ENCODE results near the gene EHD1. TPM values are rescaled to one million over a fixed set of nuclear protein-coding genes. Genes with fewer than 3 reads are reported as not detected.

The EHD1 gene
- total RNA-seq, 4 donors from 2014 or later: 67.9 to 202 (median 116) TPM

DNA sequence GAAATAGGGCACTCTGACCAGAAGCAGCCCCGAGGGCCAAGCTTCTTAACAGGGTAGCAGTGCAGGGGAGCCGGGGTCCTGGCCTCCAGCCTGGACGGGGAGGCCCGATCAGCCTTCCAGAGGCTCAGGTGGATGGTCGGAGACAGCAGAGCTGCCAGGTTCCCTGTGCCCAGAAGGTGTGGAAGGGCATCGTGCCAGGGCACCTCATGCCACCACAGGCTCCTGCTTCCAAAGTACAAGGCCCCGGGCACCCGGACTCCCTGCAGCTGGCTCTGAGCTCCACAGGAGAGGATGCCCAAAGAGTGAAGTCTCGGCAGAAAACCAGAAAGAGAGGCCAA is 14.3 kb downstream of the EHD1 start:
- peak overlapping the region in 1 of 4 donors; percentile 20 for H3K4me3 ChIP-seq
- peaks cover 37 to 82% (median 50%) of the 10 kb centered on the region in 4 donors for H3K4me1 ChIP-seq
- DNase-seq: no peak
- TF ChIP-seq EP300 (IDR thresholded peaks at IDR 0.05; ENCODE audit: low read depth) (no peak), POLR2AphosphoS5 (IDR thresholded peaks at IDR 0.05) (no peak), POLR2A (IDR thresholded peaks at IDR 0.05) (no peak)
- TF ChIP-seq, protein P1, sequence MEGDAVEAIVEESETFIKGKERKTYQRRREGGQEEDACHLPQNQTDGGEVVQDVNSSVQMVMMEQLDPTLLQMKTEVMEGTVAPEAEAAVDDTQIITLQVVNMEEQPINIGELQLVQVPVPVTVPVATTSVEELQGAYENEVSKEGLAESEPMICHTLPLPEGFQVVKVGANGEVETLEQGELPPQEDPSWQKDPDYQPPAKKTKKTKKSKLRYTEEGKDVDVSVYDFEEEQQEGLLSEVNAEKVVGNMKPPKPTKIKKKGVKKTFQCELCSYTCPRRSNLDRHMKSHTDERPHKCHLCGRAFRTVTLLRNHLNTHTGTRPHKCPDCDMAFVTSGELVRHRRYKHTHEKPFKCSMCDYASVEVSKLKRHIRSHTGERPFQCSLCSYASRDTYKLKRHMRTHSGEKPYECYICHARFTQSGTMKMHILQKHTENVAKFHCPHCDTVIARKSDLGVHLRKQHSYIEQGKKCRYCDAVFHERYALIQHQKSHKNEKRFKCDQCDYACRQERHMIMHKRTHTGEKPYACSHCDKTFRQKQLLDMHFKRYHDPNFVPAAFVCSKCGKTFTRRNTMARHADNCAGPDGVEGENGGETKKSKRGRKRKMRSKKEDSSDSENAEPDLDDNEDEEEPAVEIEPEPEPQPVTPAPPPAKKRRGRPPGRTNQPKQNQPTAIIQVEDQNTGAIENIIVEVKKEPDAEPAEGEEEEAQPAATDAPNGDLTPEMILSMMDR (IDR thresholded peaks at IDR 0.05): no peak
- no peaks in the 10 kb centered on the region for H3K9me3 ChIP-seq
- in situ Hi-C loops (cut with MboI; ENCODE audit: low pct_ligation_motif_present in 1 of 4, low pct_unique_long_range_greater_than_20kb in 1 of 4, low sequenced_read_pairs in 3 of 4): no loop called here
- 68% methylated on average over 9 of the region's 9 CpGs; no CpG with 5 or more reads in 1 of the 2 donors for WGBS, 2 donors (ENCODE audit: low coverage in 1 of 2)
- H3K27me3 ChIP-seq: no peaks in the 10 kb centered on the region
- H3K36me3 ChIP-seq: no peaks in the 10 kb centered on the region
- intact Hi-C loops (cut with DNase I; ENCODE audit: low total_unique reads): no loop called here
- H3K27ac ChIP-seq: peak overlapping the region; percentile 93 to 96 (median 94)

DNA sequence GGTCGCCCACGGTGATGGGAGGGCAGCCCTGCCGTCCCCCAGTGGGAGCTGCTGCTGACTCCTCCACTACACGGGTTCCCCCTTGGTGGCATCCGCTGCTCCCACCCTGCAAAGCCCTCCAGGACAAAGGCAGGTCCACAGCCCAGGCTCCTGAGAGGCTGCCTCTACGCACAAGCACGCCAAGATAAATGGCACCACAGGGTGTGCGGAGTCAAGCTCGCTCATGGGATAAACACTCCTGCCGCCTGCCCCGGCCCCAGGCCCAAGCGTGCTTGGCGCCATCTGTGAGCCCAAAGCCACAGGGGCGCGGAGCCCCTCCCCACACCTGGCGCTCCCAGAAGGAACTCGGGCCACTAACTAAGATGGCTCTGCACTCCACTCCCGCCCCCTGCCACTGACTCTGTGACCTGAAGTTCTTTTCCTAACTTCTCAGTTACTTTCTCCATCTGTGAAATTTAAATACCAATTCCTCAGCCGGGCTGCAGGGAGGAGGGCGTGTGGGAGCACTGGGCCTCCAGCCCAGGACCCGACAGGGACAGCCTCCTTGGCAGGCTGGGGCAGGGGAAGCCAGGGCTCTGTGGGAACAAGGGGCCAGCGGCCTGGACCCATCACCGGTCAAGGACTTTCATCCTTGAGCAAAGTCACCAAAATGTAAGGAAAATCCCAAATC is 14.9 kb downstream of the EHD1 start:
- H3K9me3 ChIP-seq: no peaks in the 10 kb centered on the region
- H3K4me1 ChIP-seq: peaks cover 35 to 82% (median 50%) of the 10 kb centered on the region in 4 donors
- H3K36me3 ChIP-seq: no peaks in the 10 kb centered on the region
- H3K4me3 ChIP-seq: peak overlapping the region in 1 of 4 donors; percentile 20
- WGBS, 2 donors (ENCODE audit: low coverage in 1 of 2): 70% methylated on average over 14 of the region's 23 CpGs; no CpG with 5 or more reads in 1 of the 2 donors
- peak overlapping the region; percentile 93 to 96 (median 94) for H3K27ac ChIP-seq
- DNase-seq: no peak
- intact Hi-C loops (cut with DNase I; ENCODE audit: low total_unique reads) (no loop called here), in situ Hi-C loops (cut with MboI; ENCODE audit: low pct_ligation_motif_present in 1 of 4, low pct_unique_long_range_greater_than_20kb in 1 of 4, low sequenced_read_pairs in 3 of 4) (no loop called here)
- H3K27me3 ChIP-seq: no peaks in the 10 kb centered on the region
- TF ChIP-seq POLR2A (IDR thresholded peaks at IDR 0.05) (no peak), EP300 (IDR thresholded peaks at IDR 0.05; ENCODE audit: low read depth) (no peak), POLR2AphosphoS5 (IDR thresholded peaks at IDR 0.05) (no peak)
- TF ChIP-seq, protein P1 (IDR thresholded peaks at IDR 0.05): no peak

DNA sequence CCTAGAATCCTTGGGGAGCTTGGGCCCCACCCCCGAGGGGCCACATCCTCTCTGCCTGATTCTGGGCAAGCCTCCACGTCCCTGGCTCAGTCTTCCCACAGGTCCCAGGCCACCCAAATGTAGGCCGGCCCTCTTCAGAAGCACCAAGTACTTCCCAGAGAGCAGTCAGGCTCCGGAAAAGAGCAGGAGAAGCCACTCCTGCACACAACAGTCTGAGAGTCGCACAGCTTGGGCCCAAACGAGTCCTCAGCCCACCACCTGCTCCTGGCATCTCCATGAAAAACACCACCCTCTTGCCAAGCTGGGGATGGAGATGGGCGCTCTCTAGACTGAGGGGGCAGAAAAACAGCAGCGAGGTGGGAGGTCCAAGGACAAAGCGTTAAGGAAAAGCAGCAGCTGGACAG is 15.4 kb downstream of the EHD1 start:
- WGBS, 2 donors (ENCODE audit: low coverage in 1 of 2): 72% methylated on average over 9 of the region's 9 CpGs; no CpG with 5 or more reads in 1 of the 2 donors
- Histone ChIP-seq H3K4me1 (peaks cover 37 to 80% (median 50%) of the 10 kb centered on the region in 4 donors), H3K4me3 (peak overlapping the region in 1 of 4 donors; percentile 7)

DNA sequence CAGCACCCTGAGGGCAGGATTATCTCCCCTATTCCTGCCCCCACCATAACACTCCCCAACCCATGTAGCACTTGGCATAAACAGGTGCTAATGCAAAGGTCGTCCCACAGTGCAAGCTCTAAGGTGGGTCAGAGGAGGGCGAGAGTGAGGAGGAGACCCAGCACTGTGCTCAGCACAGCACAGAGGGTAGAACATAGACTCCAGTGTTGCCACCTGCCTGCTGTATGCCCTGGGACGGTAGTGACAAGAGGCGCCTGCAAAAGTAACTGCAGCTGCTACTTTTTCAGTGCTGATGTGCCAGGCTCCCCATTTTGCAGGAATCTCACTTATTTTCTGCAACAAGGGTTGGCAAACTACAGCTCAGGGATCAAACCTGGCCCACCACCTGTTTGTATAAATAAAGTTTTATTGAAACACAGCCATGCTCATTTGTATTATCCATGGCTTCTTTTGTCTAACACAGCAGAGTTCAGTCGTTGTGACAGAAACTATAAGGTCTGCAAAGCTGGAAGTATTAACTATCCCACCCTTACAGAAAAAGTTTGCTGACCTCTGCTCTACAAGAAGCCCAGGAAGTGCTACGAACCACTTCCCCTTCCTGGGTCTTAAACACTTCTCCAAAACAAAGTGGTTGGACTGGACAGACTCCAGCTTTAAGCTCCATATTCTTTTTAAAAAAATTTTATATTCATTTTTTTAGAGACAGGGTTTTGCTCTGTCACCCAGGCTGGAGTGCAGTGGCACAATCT is 17.0 kb downstream of the EHD1 start:
- no peaks in the 10 kb centered on the region for H3K36me3 ChIP-seq
- WGBS, 2 donors (ENCODE audit: low coverage in 1 of 2): 55 to 60% methylated on average over 3 to 6 of the region's 6 CpGs
- TF ChIP-seq POLR2A (IDR thresholded peaks at IDR 0.05) (no peak), POLR2AphosphoS5 (IDR thresholded peaks at IDR 0.05) (no peak), EP300 (IDR thresholded peaks at IDR 0.05; ENCODE audit: low read depth) (no peak)
- TF ChIP-seq, protein P1 (IDR thresholded peaks at IDR 0.05): no peak
- peak overlapping the region; percentile 93 to 96 (median 94) for H3K27ac ChIP-seq
- H3K4me1 ChIP-seq: peaks cover 46 to 90% (median 60%) of the 10 kb centered on the region in 4 donors
- H3K4me3 ChIP-seq: no peak overlapping the region
- no peaks in the 10 kb centered on the region for H3K9me3 ChIP-seq
- intact Hi-C loops (cut with DNase I; ENCODE audit: low total_unique reads): no loop called here
- in situ Hi-C loops (cut with MboI; ENCODE audit: low pct_ligation_motif_present in 1 of 4, low pct_unique_long_range_greater_than_20kb in 1 of 4, low sequenced_read_pairs in 3 of 4): no loop called here
- no peak for DNase-seq
- H3K27me3 ChIP-seq: no peaks in the 10 kb centered on the region

More for the DNA sequence above, 15.4 kb downstream of the EHD1 start:
- in situ Hi-C loops (cut with MboI; ENCODE audit: low pct_ligation_motif_present in 1 of 4, low pct_unique_long_range_greater_than_20kb in 1 of 4, low sequenced_read_pairs in 3 of 4) (no loop called here), intact Hi-C loops (cut with DNase I; ENCODE audit: low total_unique reads) (no loop called here)
- Histone ChIP-seq H3K9me3 (no peaks in the 10 kb centered on the region), H3K36me3 (no peaks in the 10 kb centered on the region), H3K27ac (peak overlapping the region; percentile 93 to 96 (median 94)), H3K27me3 (no peaks in the 10 kb centered on the region)
- TF ChIP-seq, protein P1 (IDR thresholded peaks at IDR 0.05): no peak
- TF ChIP-seq POLR2AphosphoS5 (IDR thresholded peaks at IDR 0.05) (no peak), POLR2A (IDR thresholded peaks at IDR 0.05) (no peak), EP300 (IDR thresholded peaks at IDR 0.05; ENCODE audit: low read depth) (no peak)
- no peak for DNase-seq
